WI38 (cell line): Measurements from ENCODE around the gene NEURL3.

Experiments
- H3K4me3 ChIP-seq: 2 replicates; pipeline ENCODE4 v1.5.1; 2011; ENCODE audit warnings: low read depth, mild to moderate bottlenecking, control low read depth, low read length
- TF ChIP-seq, protein P1 (sequence below): IDR thresholded peaks from 2 replicates; pipeline ENCODE4 v1.5.1; 2012; ENCODE audit warnings: low read depth, mild to moderate bottlenecking, control low read depth, low read length

Gene NEURL3

DNA sequence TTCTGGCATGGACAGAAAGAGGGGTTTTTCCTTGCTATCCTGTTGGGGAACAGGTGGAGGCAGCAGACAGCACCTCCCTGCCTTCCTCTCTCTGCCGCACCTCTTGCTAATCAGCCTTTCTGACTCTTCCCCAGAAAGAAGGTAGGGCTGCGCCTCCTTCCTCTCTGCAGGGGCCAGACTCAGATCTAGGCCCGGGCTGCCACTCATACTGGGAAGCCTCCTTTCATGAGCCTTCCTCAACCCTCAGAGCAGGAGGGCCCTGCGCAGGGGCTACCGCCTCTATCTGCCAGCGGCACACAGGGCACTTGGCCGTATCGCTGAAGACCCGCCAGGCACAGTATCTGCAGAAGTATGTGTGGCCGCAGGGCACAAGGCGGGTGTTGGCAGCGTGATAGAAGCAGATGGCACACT, 7.1 kb downstream of the NEURL3 start:
- H3K4me3 ChIP-seq = no peak overlapping the region
- TF ChIP-seq, protein P1, sequence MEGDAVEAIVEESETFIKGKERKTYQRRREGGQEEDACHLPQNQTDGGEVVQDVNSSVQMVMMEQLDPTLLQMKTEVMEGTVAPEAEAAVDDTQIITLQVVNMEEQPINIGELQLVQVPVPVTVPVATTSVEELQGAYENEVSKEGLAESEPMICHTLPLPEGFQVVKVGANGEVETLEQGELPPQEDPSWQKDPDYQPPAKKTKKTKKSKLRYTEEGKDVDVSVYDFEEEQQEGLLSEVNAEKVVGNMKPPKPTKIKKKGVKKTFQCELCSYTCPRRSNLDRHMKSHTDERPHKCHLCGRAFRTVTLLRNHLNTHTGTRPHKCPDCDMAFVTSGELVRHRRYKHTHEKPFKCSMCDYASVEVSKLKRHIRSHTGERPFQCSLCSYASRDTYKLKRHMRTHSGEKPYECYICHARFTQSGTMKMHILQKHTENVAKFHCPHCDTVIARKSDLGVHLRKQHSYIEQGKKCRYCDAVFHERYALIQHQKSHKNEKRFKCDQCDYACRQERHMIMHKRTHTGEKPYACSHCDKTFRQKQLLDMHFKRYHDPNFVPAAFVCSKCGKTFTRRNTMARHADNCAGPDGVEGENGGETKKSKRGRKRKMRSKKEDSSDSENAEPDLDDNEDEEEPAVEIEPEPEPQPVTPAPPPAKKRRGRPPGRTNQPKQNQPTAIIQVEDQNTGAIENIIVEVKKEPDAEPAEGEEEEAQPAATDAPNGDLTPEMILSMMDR = no peak

DNA sequence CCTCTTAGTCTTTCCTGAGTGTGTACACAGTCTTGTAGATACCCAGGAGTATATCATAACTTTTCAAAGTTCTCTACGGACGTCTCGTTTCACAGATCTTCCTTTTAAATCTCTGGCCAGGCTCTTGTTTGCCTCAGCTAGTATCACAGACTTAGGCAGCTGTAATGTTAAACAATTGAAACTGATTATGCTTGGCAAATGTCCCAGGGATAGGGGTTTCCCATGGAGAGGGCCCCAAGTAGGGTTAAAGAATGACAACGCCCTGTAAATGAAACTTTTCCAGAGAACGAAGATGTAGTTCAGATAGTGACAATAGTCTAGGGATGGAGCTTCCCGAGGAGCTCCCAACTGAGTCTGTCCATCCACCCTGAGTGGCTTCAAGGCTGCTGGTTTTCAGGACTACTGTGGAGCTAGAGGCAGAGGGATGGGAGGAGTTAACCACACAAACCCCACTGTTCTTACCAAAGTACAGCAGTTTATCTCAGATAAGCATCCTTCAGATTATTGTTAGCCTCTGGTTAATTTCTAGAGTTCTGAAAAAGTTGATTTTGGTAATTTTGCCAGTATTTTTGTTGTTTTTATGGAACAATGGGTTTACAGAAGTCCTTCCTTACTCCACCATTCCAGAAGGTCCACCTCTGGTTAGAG, 9.1 kb downstream of the NEURL3 start:
- H3K4me3 ChIP-seq = no peak overlapping the region
- TF ChIP-seq, protein P1 = no peak

DNA sequence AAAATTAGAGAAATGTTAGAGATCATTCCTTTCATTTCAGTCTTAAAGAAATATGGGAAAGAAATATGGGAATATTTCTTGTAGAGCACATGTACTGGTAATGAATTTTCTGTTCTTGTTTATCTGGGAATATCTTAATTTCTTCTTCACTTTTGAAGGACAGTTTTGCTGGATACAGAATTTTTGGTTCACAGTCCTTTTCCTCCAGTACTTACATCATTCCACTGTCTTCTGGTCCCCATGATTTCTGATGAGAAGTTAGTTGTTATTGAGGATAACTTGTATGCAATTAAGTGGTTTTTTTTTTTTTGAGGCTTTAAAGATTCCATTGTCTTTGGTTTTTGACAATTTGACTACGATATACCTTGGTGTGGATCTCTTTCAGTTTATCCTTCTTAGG, 11.0 kb downstream of the NEURL3 start:
- H3K4me3 ChIP-seq = no peak overlapping the region
- TF ChIP-seq, protein P1 = no peak

DNA sequence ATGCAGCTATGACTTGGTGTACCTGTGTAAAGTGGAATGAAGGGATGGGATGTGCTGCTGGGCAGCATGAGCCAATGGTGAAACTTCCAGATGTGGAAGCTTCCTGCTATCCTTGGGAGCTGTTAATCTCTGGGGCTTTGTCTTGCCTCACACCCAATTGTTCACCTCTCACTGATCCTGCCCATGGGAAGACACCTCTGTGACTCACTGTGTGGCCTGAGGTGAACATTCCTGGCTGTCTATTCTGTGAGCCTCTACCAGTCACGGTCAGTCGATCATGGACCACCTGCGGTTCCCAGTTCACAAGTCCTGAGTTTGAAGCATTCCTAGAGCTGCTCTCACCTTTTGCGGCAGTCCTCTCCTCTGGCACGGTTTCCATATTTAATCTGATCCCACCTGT, 12.1 kb downstream of the NEURL3 start:
- H3K4me3 ChIP-seq = no peak overlapping the region
- TF ChIP-seq, protein P1 = no peak

DNA sequence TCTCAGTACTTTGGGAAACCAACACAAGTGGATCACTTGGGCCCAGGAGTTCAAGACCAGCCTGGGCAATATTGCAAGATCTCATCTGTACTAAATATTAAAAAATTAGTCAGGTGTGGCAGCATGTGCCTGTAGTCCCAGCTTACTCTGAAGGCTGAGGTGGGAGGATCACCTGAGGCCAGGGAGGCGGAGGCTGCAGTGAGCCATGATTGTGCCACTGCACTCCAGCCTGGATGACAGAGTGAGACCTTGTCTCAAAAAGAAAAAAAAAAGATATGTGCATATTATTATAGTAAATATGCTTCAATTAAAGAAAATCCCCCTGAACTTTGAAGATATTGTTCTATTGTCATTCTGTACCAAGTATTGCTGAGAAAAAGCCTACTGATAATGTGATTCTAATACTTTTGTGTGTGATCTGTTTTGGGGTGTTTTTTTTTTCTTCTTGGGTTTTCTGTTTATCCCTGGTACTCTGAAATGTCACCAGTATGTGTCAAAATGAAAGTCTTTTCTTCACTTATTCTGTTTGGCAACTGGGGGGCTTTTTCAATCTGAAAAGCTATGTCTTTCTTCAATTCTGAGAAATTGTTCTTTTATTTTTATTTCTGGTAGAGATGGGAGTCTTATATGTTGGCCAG, 13.2 kb downstream of the NEURL3 start:
- TF ChIP-seq, protein P1 = no peak

DNA sequence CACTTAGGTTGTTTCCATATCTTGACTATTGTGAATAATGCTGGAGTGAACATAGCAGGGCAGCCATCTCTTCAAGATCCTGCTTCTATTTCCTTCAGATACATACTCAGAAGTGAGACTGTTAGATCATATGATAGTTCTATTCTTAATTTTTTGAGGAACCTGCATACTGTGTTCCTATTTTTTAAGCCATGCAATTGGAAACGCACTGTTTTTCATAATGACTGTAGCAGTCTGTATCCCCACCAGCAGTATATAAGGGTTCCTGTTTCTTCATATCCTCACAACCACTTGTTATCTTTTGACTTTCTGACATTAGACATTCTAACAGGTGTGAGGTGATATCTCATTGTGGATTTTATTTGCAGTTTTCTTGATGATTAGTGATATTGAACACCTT, 15.5 kb downstream of the NEURL3 start:
- TF ChIP-seq, protein P1 = no peak

More for the DNA sequence above, 13.2 kb downstream of the NEURL3 start:
- no peak overlapping the region for H3K4me3 ChIP-seq

DNA sequence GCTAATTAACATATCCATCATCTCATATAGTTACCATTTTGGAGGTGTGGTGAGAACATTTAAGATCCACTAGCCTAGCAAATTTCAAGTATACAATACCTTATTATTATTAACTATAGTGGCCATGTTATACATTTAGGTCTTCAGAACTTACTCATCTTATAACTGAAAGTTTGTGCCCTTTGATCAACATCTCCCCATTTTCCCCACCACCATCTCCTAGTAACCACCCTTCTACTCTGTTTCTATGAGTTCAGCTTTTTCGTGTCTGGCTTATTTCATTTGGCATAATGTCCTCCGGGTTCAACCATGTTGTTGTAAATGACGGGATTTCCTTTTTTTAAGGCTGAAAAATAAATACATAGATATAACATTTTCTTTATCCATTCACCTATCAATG, 15.9 kb downstream of the NEURL3 start:
- TF ChIP-seq, protein P1 = no peak
- H3K4me3 ChIP-seq = no peak overlapping the region

More for the DNA sequence above, 15.5 kb downstream of the NEURL3 start:
- no peak overlapping the region for H3K4me3 ChIP-seq
